ENCODE measurements around the gene LOXL3. TPM values are rescaled to one million over a fixed set of nuclear protein-coding genes. Genes with fewer than 3 reads are reported as not detected.

LOXL3 gene
- polyA plus RNA-seq, 1 donor from 2014 or later: 20.1 TPM

- H3K9me3 ChIP-seq (ENCODE audit: low read length): no peaks in the 10 kb centered on the region
- H3K36me3 ChIP-seq (ENCODE audit: insufficient read depth, low read length): no peaks in the 10 kb centered on the region
- H3K4me3 ChIP-seq (ENCODE audit: low read length): peak overlapping the region; percentile 81
- no peaks in the 10 kb centered on the region for H3K79me2 ChIP-seq (replicated peaks; ENCODE audit: insufficient read depth, low read length)
- TF ChIP-seq CTCF (IDR thresholded peaks at IDR 0.05; ENCODE audit: poor library complexity, severe bottlenecking) (no peak), EZH2 (IDR thresholded peaks at IDR 0.05; ENCODE audit: borderline replicate concordance, insufficient read depth, low read length, poor library complexity, severe bottlenecking) (no peak), POLR2AphosphoS5 (IDR thresholded peaks at IDR 0.05) (no peak), MXI1 (conservative IDR thresholded peaks at IDR 0.05; ENCODE audit: poor library complexity, severe bottlenecking) (no peak), TAF1 (IDR thresholded peaks at IDR 0.05; ENCODE audit: low read depth) (no peak), SMC3 (conservative IDR thresholded peaks at IDR 0.05; ENCODE audit: poor library complexity) (no peak), REST (IDR thresholded peaks at IDR 0.05; ENCODE audit: borderline replicate concordance) (no peak), EP300 (conservative IDR thresholded peaks at IDR 0.05; ENCODE audit: poor library complexity, severe bottlenecking) (no peak), RAD21 (conservative IDR thresholded peaks at IDR 0.05) (no peak)
- H3K9ac ChIP-seq (ENCODE audit: low read length): no peak overlapping the region
- peaks cover 52% of the 10 kb centered on the region for H3K27me3 ChIP-seq (ENCODE audit: insufficient read depth, low read depth, low read length)
- H4K20me1 ChIP-seq (ENCODE audit: insufficient read depth): no peaks in the 10 kb centered on the region
- H3K27ac ChIP-seq (ENCODE audit: low read length): no peak overlapping the region
- H2AFZ ChIP-seq (ENCODE audit: low read depth, low read length): no peak overlapping the region
- H3K4me2 ChIP-seq (ENCODE audit: low read length): peak overlapping the region; percentile 48
- H3K9me2 ChIP-seq (ENCODE audit: insufficient read depth, low read length): no peaks in the 10 kb centered on the region
- H3F3A ChIP-seq (ENCODE audit: insufficient read depth, low read length, poor library complexity, severe bottlenecking): no peaks in the 10 kb centered on the region
These were observed 1.5 kb downstream of the LOXL3 start for GRCh38 chr2:74551942-74552913.

- Histone ChIP-seq H3K9me2 (ENCODE audit: insufficient read depth, low read length) (no peaks in the 10 kb centered on the region), H3K79me2 (replicated peaks; ENCODE audit: insufficient read depth, low read length) (no peaks in the 10 kb centered on the region), H3K4me3 (ENCODE audit: low read length) (no peak overlapping the region), H3K27ac (ENCODE audit: low read length) (no peak overlapping the region), H3K9me3 (ENCODE audit: low read length) (no peaks in the 10 kb centered on the region), H3F3A (ENCODE audit: insufficient read depth, low read length, poor library complexity, severe bottlenecking) (no peaks in the 10 kb centered on the region), H3K27me3 (ENCODE audit: insufficient read depth, low read depth, low read length) (peaks cover 52% of the 10 kb centered on the region), H3K36me3 (ENCODE audit: insufficient read depth, low read length) (no peaks in the 10 kb centered on the region), H4K20me1 (ENCODE audit: insufficient read depth) (no peaks in the 10 kb centered on the region), H3K9ac (ENCODE audit: low read length) (no peak overlapping the region), H2AFZ (ENCODE audit: low read depth, low read length) (no peak overlapping the region), H3K4me2 (ENCODE audit: low read length) (no peak overlapping the region)
- TF ChIP-seq EP300 (conservative IDR thresholded peaks at IDR 0.05; ENCODE audit: poor library complexity, severe bottlenecking) (no peak), RAD21 (conservative IDR thresholded peaks at IDR 0.05) (no peak), EZH2 (IDR thresholded peaks at IDR 0.05; ENCODE audit: borderline replicate concordance, insufficient read depth, low read length, poor library complexity, severe bottlenecking) (no peak), TAF1 (IDR thresholded peaks at IDR 0.05; ENCODE audit: low read depth) (no peak), REST (IDR thresholded peaks at IDR 0.05; ENCODE audit: borderline replicate concordance) (no peak), POLR2AphosphoS5 (IDR thresholded peaks at IDR 0.05) (no peak), CTCF (IDR thresholded peaks at IDR 0.05; ENCODE audit: poor library complexity, severe bottlenecking) (no peak), SMC3 (conservative IDR thresholded peaks at IDR 0.05; ENCODE audit: poor library complexity) (no peak), MXI1 (conservative IDR thresholded peaks at IDR 0.05; ENCODE audit: poor library complexity, severe bottlenecking) (no peak)
These were observed 2.2 kb downstream of the LOXL3 start for GRCh38 chr2:74551530-74551929.
